Neural progenitor cell (in vitro differentiated cells): ENCODE measurements around the gene PDCD1LG2.

Experiments used
- EZH2 ChIP-seq: fragments of 200-600 bp; sonication (generic); IDR thresholded peaks from 2 replicates; pipeline ENCODE4 v1.6.1; 2017; ENCODE audit warnings: antibody characterized with exemption, mild to moderate bottlenecking, moderate library complexity
- TF ChIP-seq, protein P1 (sequence below): fragments of 200-600 bp; sonication (generic); IDR thresholded peaks from 2 replicates; pipeline ENCODE4 v1.5.1; 2017; ENCODE audit warnings: antibody characterized with exemption, mild to moderate bottlenecking

DNA sequence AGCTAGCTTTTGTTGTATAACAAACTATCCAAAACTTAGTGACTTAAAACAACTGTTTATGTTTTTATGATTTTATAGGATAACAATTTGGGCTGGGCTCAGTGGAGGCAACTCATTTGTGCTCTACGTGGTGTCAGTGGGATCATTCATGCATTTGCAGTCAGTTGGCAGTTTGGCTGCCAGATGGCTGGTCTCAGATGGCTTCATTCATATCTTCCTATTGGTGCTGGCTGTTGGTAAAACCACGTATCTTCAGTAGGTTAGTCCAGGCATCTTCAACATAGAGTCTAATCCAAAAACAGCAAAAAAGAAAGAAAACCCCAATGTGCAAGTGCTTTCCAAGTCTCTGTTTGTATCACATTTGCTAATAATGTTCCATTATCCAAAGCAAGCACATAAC is 66.9 kb downstream of the PDCD1LG2 start:
- no peak for TF ChIP-seq EZH2
- TF ChIP-seq, protein P1, sequence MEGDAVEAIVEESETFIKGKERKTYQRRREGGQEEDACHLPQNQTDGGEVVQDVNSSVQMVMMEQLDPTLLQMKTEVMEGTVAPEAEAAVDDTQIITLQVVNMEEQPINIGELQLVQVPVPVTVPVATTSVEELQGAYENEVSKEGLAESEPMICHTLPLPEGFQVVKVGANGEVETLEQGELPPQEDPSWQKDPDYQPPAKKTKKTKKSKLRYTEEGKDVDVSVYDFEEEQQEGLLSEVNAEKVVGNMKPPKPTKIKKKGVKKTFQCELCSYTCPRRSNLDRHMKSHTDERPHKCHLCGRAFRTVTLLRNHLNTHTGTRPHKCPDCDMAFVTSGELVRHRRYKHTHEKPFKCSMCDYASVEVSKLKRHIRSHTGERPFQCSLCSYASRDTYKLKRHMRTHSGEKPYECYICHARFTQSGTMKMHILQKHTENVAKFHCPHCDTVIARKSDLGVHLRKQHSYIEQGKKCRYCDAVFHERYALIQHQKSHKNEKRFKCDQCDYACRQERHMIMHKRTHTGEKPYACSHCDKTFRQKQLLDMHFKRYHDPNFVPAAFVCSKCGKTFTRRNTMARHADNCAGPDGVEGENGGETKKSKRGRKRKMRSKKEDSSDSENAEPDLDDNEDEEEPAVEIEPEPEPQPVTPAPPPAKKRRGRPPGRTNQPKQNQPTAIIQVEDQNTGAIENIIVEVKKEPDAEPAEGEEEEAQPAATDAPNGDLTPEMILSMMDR = no peak
